H1 (cell line): ENCODE data around the gene TRIM56. TPM values are rescaled to one million over a fixed set of nuclear protein-coding genes. Genes with fewer than 3 reads are reported as not detected.

Experiments used
- EGR1 ChIP-seq: IDR thresholded peaks from 2 replicates; pipeline ENCODE4 v1.6.1; 2011; ENCODE audit warnings: low read depth, low read length, borderline replicate concordance
- EZH2 ChIP-seq: fragments of 200-600 bp; sonication (generic); IDR thresholded peaks from 2 replicates; pipeline ENCODE4 v1.7.1; 2012; ENCODE audit warnings: low read depth, mild to moderate bottlenecking, moderate library complexity, low read length, inconsistent platforms; ENCODE audit not compliant: severe bottlenecking
- PHF8 ChIP-seq: fragments of 200-600 bp; sonication (generic); conservative IDR thresholded peaks from 2 replicates; pipeline ENCODE4 v1.7.1; 2012; ENCODE audit warnings: low read depth, mild to moderate bottlenecking, inconsistent platforms, low read length, moderate library complexity
- SIX5 ChIP-seq: IDR thresholded peaks from 2 replicates; pipeline ENCODE4 v1.6.1; 2011; ENCODE audit warnings: mild to moderate bottlenecking, low read depth, low read length
- SRF ChIP-seq: IDR thresholded peaks from 2 replicates; pipeline ENCODE4 v1.6.1; 2011; ENCODE audit warnings: mild to moderate bottlenecking, low read depth, low read length, moderate library complexity
- TBP ChIP-seq: IDR thresholded peaks from 2 replicates; pipeline ENCODE4 v1.6.1; 2011; ENCODE audit warnings: low read depth, low read length, improper control_type of control experiment
- polyA plus RNA-seq, 7 experiments: library from polyadenylated mRNA; depleted of rRNA in 3 of 7; stranded (reverse) in 5 of 7; unstranded in 2 of 7; fragments of >200 nt in 5 of 7; fragments of 200-250 nt in 2 of 7; gene quantifications; 1 replicate in 5 of 7; 2 replicates in 1 of 7; 4 replicates in 1 of 7; pipeline versions ENCODE4 v1.2.1 to v1.2.3, GENCODE V29; 2011 to 2013; ENCODE audit warnings: missing spikeins in 2 of 7, mixed read lengths in 2 of 7
- total RNA-seq: library from RNA; stranded (reverse); fragmentation: NEBNext Ultra II Directional; extraction: Animal tissue kit (Norgen Biotek cat#: 25700); gene quantifications from 2 replicates; pipeline ENCODE4 v1.2.1, GENCODE V29; 2021

TRIM56 gene
- total and polyA plus RNA-seq, 2 of the 8 experiments (the other 6 are each of a cell fraction or from before 2014, with no cell fraction given) = 2.0 to 17.5 TPM

DNA sequence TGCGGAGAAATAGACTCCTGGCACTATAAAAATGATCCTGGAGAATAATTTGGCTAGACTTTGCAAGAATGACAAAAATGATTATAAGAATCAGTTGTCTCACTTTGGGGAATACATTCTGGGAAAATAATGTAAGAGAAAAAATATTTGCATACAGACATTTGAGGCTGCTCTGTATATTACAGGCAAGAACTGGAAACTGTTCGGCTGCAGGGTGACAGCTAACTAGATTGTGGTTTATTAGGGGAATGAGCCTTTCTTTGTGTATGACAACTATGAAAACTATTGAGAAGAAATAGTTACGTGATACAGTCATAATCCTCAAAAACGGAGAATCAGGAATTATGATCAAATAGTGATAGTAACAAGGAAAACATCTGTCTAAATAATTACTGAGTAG lies 8.6 kb downstream of the TRIM56 start (continued):
- TF ChIP-seq PHF8 (no peak), EGR1 (no peak), EZH2 (no peak), SRF (no peak), SIX5 (no peak), TBP (no peak)
